ENCODE data around the gene SPEF2.

DNA sequence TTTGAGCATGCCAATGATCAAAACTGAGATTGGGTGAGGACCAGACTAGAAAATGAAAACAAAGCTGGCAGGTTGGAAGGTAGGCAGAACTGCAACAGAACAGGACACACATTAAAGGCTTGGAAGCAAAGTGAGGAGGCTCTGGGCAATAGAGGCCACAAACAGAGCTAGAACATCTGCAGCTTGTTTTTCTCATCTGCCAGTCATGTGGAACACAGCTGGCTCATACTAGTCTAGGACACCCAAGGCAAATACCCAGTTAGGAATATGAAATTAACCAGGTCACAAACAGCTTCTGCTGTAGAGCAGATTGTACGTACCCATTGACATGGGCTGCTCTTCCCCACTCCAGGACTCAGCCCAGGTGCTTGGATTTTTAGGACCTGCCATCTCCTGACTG, 61.7 kb downstream of the SPEF2 start:
- TF ChIP-seq ZSCAN20 (CRISPR knock-in tag; IDR thresholded peaks at IDR 0.05) (no peak), REST (IDR thresholded peaks at IDR 0.05) (no peak), PHF8 (IDR thresholded peaks at IDR 0.05; ENCODE audit: borderline replicate concordance, low read depth) (no peak), BHLHE40 (IDR thresholded peaks at IDR 0.05; ENCODE audit: low read depth, low read length) (no peak), POLR2A (IDR thresholded peaks at IDR 0.05; ENCODE audit: low read length) (no peak), PBX3 (IDR thresholded peaks at IDR 0.05) (no peak), RFX5 (IDR thresholded peaks at IDR 0.05) (no peak), ESRRA (IDR thresholded peaks at IDR 0.05; ENCODE audit: borderline replicate concordance, low read length) (no peak), SREBF2 (IDR thresholded peaks at IDR 0.05) (no peak)
- TF ChIP-seq, protein P1, sequence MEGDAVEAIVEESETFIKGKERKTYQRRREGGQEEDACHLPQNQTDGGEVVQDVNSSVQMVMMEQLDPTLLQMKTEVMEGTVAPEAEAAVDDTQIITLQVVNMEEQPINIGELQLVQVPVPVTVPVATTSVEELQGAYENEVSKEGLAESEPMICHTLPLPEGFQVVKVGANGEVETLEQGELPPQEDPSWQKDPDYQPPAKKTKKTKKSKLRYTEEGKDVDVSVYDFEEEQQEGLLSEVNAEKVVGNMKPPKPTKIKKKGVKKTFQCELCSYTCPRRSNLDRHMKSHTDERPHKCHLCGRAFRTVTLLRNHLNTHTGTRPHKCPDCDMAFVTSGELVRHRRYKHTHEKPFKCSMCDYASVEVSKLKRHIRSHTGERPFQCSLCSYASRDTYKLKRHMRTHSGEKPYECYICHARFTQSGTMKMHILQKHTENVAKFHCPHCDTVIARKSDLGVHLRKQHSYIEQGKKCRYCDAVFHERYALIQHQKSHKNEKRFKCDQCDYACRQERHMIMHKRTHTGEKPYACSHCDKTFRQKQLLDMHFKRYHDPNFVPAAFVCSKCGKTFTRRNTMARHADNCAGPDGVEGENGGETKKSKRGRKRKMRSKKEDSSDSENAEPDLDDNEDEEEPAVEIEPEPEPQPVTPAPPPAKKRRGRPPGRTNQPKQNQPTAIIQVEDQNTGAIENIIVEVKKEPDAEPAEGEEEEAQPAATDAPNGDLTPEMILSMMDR (IDR thresholded peaks at IDR 0.05), result no peak

All from A549 (cell line).